Coronary artery (tissue), 2 donors: ENCODE data around the gene SLC51B.
A peak's percentile ranks its signal among the peaks of the same experiment; 100 is the strongest.

Experiments
- DNase-seq: peaks from one replicate; pipeline ENCODE4 v3.0.0-alpha.2; 2017; ENCODE audit warnings: low spot score
- H3K27ac ChIP-seq, 2 donors: fragments of 200-600 bp; sonication (generic); one replicate each; pipeline ENCODE4 v1.5.1; 2016 to 2019
- H3K4me3 ChIP-seq: fragments of 200-600 bp; sonication (generic); 2 replicates; pipeline ENCODE4 v1.5.1; 2016; ENCODE audit warnings: mild to moderate bottlenecking, moderate library complexity
- CTCF ChIP-seq: fragments of 200-600 bp; sonication (generic); IDR thresholded peaks from one replicate; pipeline ENCODE4 v1.5.1; 2019; ENCODE audit warnings: antibody characterized with exemption

The SLC51B gene

GRCh38 chr15:65020419-65020818, 24.8 kb upstream of the SLC51B start:
- TF ChIP-seq CTCF, result no peak
- Histone ChIP-seq H3K27ac (no peak overlapping the region), H3K4me3 (no peak overlapping the region)
- DNase-seq, result no peak

GRCh38 chr15:65021488-65021887, 23.7 kb upstream of the SLC51B start:
- no peak for DNase-seq

GRCh38 chr15:65026756-65027155, 18.4 kb upstream of the SLC51B start:
- no peak for DNase-seq
- no peak for TF ChIP-seq CTCF
- Histone ChIP-seq H3K27ac (no peak overlapping the region), H3K4me3 (no peak overlapping the region)

More at GRCh38 chr15:65021488-65021887, 23.7 kb upstream of the SLC51B start:
- no peak overlapping the region for H3K27ac ChIP-seq
- no peak overlapping the region for H3K4me3 ChIP-seq
- TF ChIP-seq CTCF, result no peak

- peak overlapping the region; percentile 99 for H3K4me3 ChIP-seq
- H3K27ac ChIP-seq, result no peak overlapping the region
- no peak for DNase-seq
- no peak for TF ChIP-seq CTCF
These were observed 17.6 kb upstream of the SLC51B start for GRCh38 chr15:65027593-65027992.

- DNase-seq, result no peak
- TF ChIP-seq CTCF, result no peak
- Histone ChIP-seq H3K4me3 (peak overlapping the region; percentile 99), H3K27ac (no peak overlapping the region)
These were observed 16.8 kb upstream of the SLC51B start for GRCh38 chr15:65028338-65028737.

- peak within 1 kb of the TSS; percentile 29 to 87 for H3K27ac ChIP-seq
- peak; percentile 90 for DNase-seq
- no peak for TF ChIP-seq CTCF
- peak within 1 kb of the TSS; percentile 99 for H3K4me3 ChIP-seq
These were observed 16.1 kb upstream of the SLC51B start, which contains the start of gene MTFMT for GRCh38 chr15:65028921-65029735. Gene MTFMT (minus strand): TSS chr15:65029639. CDS start chr15:65029613, 26 bp downstream.

GRCh38 chr15:65029736-65030208, 15.4 kb upstream of the SLC51B start:
- Histone ChIP-seq H3K4me3 (peak overlapping the region; percentile 99), H3K27ac (peak overlapping the region; percentile 29 to 87)
- no peak for DNase-seq
- no peak for TF ChIP-seq CTCF
